ENCODE measurements around the gene NECAB3. TPM values are rescaled to one million over a fixed set of nuclear protein-coding genes. Genes with fewer than 3 reads are reported as not detected.

The NECAB3 gene
- total and polyA plus RNA-seq, 2 of the 13 experiments (the other 11 are each of a cell fraction or from before 2014, with no cell fraction given): 61.5 to 65.5 TPM

DNA sequence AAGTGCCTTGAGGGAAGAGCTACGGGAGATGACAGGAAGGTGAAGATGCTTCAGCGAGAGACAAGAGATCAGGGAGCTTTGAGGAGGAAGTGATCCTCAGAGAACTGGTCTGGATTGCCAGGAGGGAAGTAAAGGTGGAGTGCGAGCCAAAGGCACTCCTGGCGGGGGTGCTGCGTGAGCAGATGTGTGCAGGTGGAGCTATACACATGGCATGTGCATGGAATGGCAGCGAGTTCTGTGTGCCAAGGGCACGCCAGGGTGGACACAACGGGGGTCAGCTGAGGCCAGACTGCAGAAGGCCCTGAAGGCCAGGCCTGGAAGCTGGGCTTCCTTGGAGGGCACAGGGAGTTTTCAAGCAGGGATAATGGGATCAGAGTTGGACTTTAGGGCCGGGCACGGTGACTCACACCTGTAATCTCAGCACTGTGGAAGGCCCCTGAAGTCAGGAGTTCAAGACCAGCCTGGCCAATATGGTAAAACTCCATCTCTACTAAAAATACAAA, 39.7 kb upstream of the NECAB3 start (continued):
- TF ChIP-seq, protein P1, sequence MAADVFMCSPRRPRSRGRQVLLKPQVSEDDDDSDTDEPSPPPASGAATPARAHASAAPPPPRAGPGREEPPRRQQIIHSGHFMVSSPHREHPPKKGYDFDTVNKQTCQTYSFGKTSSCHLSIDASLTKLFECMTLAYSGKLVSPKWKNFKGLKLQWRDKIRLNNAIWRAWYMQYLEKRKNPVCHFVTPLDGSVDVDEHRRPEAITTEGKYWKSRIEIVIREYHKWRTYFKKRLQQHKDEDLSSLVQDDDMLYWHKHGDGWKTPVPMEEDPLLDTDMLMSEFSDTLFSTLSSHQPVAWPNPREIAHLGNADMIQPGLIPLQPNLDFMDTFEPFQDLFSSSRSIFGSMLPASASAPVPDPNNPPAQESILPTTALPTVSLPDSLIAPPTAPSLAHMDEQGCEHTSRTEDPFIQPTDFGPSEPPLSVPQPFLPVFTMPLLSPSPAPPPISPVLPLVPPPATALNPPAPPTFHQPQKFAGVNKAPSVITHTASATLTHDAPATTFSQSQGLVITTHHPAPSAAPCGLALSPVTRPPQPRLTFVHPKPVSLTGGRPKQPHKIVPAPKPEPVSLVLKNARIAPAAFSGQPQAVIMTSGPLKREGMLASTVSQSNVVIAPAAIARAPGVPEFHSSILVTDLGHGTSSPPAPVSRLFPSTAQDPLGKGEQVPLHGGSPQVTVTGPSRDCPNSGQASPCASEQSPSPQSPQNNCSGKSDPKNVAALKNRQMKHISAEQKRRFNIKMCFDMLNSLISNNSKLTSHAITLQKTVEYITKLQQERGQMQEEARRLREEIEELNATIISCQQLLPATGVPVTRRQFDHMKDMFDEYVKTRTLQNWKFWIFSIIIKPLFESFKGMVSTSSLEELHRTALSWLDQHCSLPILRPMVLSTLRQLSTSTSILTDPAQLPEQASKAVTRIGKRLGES (CRISPR knock-in tag; IDR thresholded peaks at IDR 0.05; ENCODE audit: borderline replicate concordance): no peak
- no peak for TF ChIP-seq TOE1 (CRISPR knock-in tag; IDR thresholded peaks at IDR 0.05)
- TF ChIP-seq, protein P2, sequence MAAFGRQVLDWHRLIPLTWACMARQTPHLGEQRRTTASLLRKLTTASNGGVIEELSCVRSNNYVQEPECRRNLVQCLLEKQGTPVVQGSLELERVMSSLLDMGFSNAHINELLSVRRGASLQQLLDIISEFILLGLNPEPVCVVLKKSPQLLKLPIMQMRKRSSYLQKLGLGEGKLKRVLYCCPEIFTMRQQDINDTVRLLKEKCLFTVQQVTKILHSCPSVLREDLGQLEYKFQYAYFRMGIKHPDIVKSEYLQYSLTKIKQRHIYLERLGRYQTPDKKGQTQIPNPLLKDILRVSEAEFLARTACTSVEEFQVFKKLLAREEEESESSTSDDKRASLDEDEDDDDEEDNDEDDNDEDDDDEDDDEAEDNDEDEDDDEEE (CRISPR knock-in tag; IDR thresholded peaks at IDR 0.05): no peak
- no peak for TF ChIP-seq TCF7 (IDR thresholded peaks at IDR 0.05; ENCODE audit: low read depth)
- no peak for TF ChIP-seq ZNF556 (CRISPR knock-in tag; IDR thresholded peaks at IDR 0.05; ENCODE audit: borderline replicate concordance)
- TF ChIP-seq KLF13 (CRISPR knock-in tag; IDR thresholded peaks at IDR 0.05): no peak
- TF ChIP-seq FOXA3 (CRISPR knock-in tag; IDR thresholded peaks at IDR 0.05): no peak
- no peak for TF ChIP-seq ZNF251 (CRISPR knock-in tag; IDR thresholded peaks at IDR 0.05)
- TF ChIP-seq, protein P3, sequence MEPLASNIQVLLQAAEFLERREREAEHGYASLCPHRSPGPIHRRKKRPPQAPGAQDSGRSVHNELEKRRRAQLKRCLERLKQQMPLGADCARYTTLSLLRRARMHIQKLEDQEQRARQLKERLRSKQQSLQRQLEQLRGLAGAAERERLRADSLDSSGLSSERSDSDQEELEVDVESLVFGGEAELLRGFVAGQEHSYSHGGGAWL (CRISPR knock-in tag; IDR thresholded peaks at IDR 0.05): no peak
- no peak for TF ChIP-seq ZNF24 (IDR thresholded peaks at IDR 0.05)
- TF ChIP-seq ZNF230 (CRISPR knock-in tag; IDR thresholded peaks at IDR 0.05): no peak
- TF ChIP-seq, protein P4, sequence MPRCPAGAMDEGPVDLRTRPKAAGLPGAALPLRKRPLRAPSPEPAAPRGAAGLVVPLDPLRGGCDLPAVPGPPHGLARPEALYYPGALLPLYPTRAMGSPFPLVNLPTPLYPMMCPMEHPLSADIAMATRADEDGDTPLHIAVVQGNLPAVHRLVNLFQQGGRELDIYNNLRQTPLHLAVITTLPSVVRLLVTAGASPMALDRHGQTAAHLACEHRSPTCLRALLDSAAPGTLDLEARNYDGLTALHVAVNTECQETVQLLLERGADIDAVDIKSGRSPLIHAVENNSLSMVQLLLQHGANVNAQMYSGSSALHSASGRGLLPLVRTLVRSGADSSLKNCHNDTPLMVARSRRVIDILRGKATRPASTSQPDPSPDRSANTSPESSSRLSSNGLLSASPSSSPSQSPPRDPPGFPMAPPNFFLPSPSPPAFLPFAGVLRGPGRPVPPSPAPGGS (CRISPR knock-in tag; IDR thresholded peaks at IDR 0.05): 0 out of 2 replicates have a peak, but pooled peaks have one; percentile 31
- TF ChIP-seq ATF1 (CRISPR knock-in tag; IDR thresholded peaks at IDR 0.05): no peak
- TF ChIP-seq, protein P5, sequence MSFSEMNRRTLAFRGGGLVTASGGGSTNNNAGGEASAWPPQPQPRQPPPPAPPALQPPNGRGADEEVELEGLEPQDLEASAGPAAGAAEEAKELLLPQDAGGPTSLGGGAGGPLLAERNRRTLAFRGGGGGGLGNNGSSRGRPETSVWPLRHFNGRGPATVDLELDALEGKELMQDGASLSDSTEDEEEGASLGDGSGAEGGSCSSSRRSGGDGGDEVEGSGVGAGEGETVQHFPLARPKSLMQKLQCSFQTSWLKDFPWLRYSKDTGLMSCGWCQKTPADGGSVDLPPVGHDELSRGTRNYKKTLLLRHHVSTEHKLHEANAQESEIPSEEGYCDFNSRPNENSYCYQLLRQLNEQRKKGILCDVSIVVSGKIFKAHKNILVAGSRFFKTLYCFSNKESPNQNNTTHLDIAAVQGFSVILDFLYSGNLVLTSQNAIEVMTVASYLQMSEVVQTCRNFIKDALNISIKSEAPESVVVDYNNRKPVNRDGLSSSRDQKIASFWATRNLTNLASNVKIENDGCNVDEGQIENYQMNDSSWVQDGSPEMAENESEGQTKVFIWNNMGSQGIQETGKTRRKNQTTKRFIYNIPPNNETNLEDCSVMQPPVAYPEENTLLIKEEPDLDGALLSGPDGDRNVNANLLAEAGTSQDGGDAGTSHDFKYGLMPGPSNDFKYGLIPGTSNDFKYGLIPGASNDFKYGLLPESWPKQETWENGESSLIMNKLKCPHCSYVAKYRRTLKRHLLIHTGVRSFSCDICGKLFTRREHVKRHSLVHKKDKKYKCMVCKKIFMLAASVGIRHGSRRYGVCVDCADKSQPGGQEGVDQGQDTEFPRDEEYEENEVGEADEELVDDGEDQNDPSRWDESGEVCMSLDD (CRISPR knock-in tag; IDR thresholded peaks at IDR 0.05; ENCODE audit: borderline replicate concordance): no peak
- TF ChIP-seq MAFG (CRISPR knock-in tag; IDR thresholded peaks at IDR 0.05): 0 out of 2 replicates have a peak, but pooled peaks have one; percentile 34
- no peak for TF ChIP-seq ATF7 (IDR thresholded peaks at IDR 0.05)
- TF ChIP-seq ATF7 (CRISPR knock-in tag; IDR thresholded peaks at IDR 0.05): 0 out of 2 replicates have a peak, but pooled peaks have one; percentile 51
- TF ChIP-seq HNF4A (CRISPR knock-in tag; IDR thresholded peaks at IDR 0.05): no peak
- TF ChIP-seq ZSCAN9 (CRISPR knock-in tag; IDR thresholded peaks at IDR 0.05; ENCODE audit: borderline replicate concordance): no peak
- TF ChIP-seq PHF8 (CRISPR knock-in tag; IDR thresholded peaks at IDR 0.05): no peak
- peak; percentile 62 for TF ChIP-seq RXRB (CRISPR knock-in tag; IDR thresholded peaks at IDR 0.05; ENCODE audit: borderline replicate concordance)
- TF ChIP-seq ZNF891 (CRISPR knock-in tag; IDR thresholded peaks at IDR 0.05): peak; percentile 26; the same call in 1 of the 2 replicates
- TF ChIP-seq RCOR2 (CRISPR knock-in tag; IDR thresholded peaks at IDR 0.05): no peak
- TF ChIP-seq, protein P6, sequence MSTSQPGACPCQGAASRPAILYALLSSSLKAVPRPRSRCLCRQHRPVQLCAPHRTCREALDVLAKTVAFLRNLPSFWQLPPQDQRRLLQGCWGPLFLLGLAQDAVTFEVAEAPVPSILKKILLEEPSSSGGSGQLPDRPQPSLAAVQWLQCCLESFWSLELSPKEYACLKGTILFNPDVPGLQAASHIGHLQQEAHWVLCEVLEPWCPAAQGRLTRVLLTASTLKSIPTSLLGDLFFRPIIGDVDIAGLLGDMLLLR (CRISPR knock-in tag; IDR thresholded peaks at IDR 0.05): no peak
